Neural progenitor cell (in vitro differentiated cells): Measurements from ENCODE around the gene CLSTN2.

Experiments used
- CTCF ChIP-seq: fragments of 200-600 bp; sonication (generic); IDR thresholded peaks from 2 replicates; pipeline ENCODE4 v1.5.1; 2017; ENCODE audit warnings: antibody characterized with exemption, mild to moderate bottlenecking
- EZH2 ChIP-seq: fragments of 200-600 bp; sonication (generic); IDR thresholded peaks from 2 replicates; pipeline ENCODE4 v1.6.1; 2017; ENCODE audit warnings: antibody characterized with exemption, mild to moderate bottlenecking, moderate library complexity
- EZH2phosphoT487 ChIP-seq: fragments of 200-600 bp; sonication (generic); IDR thresholded peaks from 2 replicates; pipeline ENCODE4 v1.6.1; 2017; ENCODE audit warnings: antibody characterized with exemption

DNA sequence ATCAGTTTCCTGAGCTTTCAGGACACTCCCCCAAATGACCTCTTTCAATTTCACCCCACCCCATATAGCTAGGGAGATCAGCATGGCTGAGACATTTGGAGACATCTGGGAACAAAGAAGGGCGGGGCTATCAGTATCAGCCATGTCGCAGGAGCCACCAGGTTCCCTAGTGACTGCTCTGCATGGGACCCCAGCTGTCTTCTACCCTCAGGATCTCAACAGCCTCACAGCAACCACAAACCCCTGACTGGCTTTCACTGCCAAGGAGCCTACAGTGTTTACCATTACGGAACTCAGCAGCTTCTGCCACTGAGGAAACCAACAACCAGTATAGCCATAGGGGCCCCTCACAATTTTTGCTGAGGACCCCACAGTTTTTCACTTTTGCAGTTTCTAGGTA lies 473.3 kb downstream of the CLSTN2 start:
- TF ChIP-seq CTCF (no peak), EZH2 (no peak), EZH2phosphoT487 (no peak)
